ENCODE results near the gene VAV2.

DNA sequence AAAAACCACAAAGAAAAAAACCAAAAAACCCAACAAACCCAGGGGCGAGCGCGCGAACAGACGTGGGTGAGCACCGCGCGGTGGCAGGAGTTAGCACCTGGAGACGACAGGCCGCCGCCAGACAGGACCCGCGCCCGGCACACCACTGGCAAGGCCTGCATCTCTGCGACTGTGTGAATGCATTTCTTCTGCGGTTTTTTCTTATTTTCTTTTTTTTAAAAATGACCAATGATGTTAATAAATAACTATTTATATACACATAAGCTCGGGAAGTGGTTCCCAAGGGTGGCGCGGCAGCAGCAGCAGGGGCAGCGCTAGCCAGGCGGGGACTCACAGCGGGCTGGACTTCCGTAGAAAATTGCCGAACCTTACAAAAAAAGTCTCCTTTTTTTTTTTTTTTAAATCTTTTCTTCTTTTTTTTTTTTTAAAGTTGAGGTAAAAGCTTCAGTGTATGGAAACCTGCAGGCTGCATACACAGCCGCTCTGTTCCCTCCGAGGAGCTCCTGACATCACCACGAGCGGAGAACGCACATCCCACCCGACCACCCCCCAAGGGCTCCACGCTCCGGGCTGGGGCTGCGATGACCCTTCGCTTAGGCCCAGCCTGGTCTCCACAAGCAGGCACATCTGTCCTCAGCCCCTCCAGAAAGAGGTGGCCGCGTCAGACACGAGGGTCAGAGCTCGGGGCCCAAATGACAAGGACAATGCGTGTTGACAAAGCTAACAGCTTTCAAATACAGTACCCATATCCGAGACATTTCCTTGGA, 40.5 kb upstream of the VAV2 start:
- TF ChIP-seq, protein P1, sequence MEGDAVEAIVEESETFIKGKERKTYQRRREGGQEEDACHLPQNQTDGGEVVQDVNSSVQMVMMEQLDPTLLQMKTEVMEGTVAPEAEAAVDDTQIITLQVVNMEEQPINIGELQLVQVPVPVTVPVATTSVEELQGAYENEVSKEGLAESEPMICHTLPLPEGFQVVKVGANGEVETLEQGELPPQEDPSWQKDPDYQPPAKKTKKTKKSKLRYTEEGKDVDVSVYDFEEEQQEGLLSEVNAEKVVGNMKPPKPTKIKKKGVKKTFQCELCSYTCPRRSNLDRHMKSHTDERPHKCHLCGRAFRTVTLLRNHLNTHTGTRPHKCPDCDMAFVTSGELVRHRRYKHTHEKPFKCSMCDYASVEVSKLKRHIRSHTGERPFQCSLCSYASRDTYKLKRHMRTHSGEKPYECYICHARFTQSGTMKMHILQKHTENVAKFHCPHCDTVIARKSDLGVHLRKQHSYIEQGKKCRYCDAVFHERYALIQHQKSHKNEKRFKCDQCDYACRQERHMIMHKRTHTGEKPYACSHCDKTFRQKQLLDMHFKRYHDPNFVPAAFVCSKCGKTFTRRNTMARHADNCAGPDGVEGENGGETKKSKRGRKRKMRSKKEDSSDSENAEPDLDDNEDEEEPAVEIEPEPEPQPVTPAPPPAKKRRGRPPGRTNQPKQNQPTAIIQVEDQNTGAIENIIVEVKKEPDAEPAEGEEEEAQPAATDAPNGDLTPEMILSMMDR (IDR thresholded peaks at IDR 0.05), result no peak
- no peak for TF ChIP-seq POLR2A (IDR thresholded peaks at IDR 0.05)

All from heart left ventricle (tissue), 13 donors.